ENCODE data around the gene KRTAP12-2.
"Not testable (repeated sequence)": the region's sequence is repeated elsewhere in the genome, so short reads cannot be mapped to it uniquely, and the experiment has no call there.

The KRTAP12-2 gene

DNA sequence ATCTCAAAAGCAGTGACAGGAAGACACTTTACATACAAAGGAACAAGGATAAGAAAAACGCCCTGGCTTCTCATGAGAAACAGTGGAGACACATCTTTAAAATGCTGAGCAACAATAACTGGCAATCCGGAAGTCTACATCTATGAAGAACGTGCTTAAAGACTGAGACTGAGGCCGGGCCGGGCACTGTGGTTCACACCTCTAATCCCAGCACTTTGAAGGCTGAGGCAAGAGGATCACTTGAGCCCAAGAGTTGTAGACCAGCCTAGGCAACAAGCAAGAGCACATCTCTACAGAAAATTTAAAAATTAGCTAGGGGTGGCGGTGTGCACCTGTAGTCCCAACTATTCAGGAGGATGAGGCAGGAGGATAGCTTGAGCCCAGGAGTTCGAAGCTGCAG, 17.4 kb upstream of the KRTAP12-2 start:
- DNase-seq (ENCODE audit: low read depth) = no peak

GRCh38 chr21:44682580-44683151, 15.9 kb upstream of the KRTAP12-2 start:
- DNase-seq (ENCODE audit: low read depth) = no peak

- DNase-seq (ENCODE audit: low read depth) = no peak
Observed at GRCh38 chr21:44681861-44682579, 15.3 kb upstream of the KRTAP12-2 start, which contains the start of gene KRTAP12-1. Gene KRTAP12-1, minus strand, starts transcription at chr21:44682163. Its CDS starts 40 bp downstream, at chr21:44682123.

- DNase-seq (ENCODE audit: low read depth) = no peak
Observed at GRCh38 chr21:44681152-44681551, 14.4 kb upstream of the KRTAP12-2 start.

GRCh38 chr21:44677881-44678280, 11.2 kb upstream of the KRTAP12-2 start:
- no peak for DNase-seq (ENCODE audit: low read depth)

DNA sequence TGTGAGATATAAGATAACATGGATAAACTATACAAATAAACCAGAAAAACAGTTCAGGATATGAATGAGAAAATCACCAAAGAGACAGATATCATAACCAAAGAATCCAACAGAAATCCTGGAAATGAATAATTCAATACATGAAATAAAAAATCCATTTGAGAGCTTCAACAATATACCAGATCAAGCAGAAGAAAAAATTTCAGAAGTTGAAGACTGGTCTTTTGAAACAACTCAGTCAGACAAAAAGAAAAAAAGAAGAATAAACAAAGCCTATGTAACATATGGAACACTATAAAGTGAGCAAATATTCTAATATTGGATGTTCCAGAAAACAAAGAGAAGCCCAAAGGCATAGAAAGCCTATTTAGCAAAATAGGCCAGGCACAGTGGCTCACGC, 5.2 kb upstream of the KRTAP12-2 start:
- no peak for DNase-seq (ENCODE audit: low read depth)

GRCh38 chr21:44670642-44671432, 4.1 kb upstream of the KRTAP12-2 start:
- no peak for DNase-seq (ENCODE audit: low read depth)

DNA sequence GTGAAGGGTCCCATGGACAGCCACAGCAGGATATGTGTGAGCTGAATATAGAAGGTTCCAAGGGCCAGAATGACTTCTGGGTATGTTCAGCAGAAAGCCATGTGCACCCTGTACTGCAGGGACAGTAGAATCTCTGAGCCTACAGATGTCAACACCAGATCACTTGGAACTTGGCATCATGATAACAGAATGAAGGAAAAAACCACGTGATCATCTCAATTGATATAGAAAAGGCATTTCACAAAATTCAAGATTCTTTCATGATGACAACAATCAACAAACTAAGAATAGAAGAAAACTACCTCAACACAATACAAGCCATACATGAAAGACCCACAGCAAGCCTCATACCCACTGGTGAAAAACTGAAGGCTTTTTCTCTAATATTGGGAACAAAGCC, 885 bp upstream of the KRTAP12-2 start:
- no peak for DNase-seq (ENCODE audit: low read depth)

GRCh38 chr21:44664691-44665090, 2.0 kb downstream of the KRTAP12-2 start:
- no peak for DNase-seq (ENCODE audit: low read depth)

GRCh38 chr21:44661567-44661966, 5.2 kb downstream of the KRTAP12-2 start:
- not testable (repeated sequence) for DNase-seq (ENCODE audit: low read depth)

- no peak for DNase-seq (ENCODE audit: low read depth)
Observed at GRCh38 chr21:44658913-44659595, 7.7 kb downstream of the KRTAP12-2 start.

- DNase-seq (ENCODE audit: low read depth) = no peak
Observed at GRCh38 chr21:44658541-44658910, 8.2 kb downstream of the KRTAP12-2 start.

DNA sequence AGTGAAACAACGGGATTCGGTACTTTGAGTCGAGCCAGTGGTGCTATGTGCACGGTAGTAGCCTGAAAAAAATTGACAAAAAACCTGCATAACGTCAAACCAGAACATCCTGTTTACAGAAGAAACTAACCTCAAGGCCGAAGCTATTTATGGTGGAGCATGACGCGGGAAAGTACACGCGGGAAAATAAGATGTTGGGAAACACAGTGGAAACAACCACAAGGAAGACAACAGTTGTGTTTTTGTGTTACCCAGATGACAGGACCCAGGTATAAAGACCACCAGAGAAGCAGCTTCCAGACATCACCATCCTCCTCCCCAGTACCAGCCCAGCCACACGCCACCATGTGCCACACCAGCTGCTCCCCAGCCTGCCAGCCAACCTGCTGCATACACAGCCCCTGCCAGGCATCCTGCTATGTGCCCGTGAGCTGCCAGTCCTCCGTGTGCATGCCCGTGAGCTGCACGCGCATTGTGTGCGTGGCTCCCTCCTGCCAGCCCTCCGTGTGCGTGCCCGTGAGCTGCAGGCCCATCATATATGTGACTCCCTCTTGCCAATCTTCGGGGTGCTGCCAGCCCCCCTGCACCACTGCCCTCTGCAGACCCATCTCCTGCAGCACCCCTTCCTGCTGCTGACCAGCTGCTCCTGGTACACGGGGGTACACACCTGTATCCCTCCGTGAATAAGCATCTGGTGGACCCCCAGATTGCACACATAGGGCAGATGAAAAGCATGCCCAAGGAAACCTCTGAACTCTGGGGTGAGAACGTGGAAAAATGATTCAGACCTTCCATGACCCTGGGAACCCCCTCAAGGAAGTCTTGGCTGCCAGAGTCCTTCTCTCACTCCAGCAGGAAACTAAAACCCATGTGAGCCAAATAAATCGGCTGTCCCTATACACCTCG, 8.8 kb downstream of the KRTAP12-2 start, which contains the start of gene KRTAP12-3:
Gene KRTAP12-3 (plus strand): TSS at position 298 of the 906 bp plus-strand sequence. CDS start 48 bp downstream, at position 346.
- no peak for DNase-seq (ENCODE audit: low read depth)

- no peak for DNase-seq (ENCODE audit: low read depth)
Observed at GRCh38 chr21:44656868-44657267, 9.9 kb downstream of the KRTAP12-2 start.

DNA sequence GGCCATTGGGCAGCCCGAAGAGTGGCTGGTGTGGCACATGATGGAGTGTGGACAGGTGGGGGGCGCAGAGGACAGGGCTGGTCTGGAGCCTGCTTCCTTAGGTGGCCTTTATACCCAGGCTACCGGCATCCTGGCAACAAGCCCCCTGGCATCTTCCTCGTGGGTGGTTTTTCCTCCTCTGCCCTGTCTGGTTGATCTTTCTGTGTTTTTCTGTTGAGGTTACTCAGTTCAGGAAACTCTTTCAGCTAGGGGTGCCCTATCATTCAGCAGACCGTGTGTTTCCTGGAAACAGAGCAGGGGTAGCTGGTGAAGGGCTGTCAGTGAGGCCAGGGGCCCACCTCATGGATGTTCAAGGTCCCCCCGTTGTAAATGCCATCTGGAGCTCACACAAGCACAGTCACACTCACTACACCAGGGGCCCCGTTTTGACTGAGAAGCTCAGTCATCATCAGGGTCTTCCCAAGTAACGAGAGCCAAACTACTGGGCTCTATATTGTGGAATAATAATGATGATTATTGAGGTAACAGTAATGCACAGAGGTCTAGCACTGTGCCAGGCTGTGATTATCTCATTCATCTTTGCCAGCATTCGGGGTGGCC, 12.1 kb downstream of the KRTAP12-2 start, which contains the start of gene KRTAP12-4:
Gene KRTAP12-4 (minus strand): TSS at position 84 of the 600 bp plus-strand sequence. CDS start 45 bp downstream, at position 39.
- DNase-seq (ENCODE audit: low read depth) = no peak

DNA sequence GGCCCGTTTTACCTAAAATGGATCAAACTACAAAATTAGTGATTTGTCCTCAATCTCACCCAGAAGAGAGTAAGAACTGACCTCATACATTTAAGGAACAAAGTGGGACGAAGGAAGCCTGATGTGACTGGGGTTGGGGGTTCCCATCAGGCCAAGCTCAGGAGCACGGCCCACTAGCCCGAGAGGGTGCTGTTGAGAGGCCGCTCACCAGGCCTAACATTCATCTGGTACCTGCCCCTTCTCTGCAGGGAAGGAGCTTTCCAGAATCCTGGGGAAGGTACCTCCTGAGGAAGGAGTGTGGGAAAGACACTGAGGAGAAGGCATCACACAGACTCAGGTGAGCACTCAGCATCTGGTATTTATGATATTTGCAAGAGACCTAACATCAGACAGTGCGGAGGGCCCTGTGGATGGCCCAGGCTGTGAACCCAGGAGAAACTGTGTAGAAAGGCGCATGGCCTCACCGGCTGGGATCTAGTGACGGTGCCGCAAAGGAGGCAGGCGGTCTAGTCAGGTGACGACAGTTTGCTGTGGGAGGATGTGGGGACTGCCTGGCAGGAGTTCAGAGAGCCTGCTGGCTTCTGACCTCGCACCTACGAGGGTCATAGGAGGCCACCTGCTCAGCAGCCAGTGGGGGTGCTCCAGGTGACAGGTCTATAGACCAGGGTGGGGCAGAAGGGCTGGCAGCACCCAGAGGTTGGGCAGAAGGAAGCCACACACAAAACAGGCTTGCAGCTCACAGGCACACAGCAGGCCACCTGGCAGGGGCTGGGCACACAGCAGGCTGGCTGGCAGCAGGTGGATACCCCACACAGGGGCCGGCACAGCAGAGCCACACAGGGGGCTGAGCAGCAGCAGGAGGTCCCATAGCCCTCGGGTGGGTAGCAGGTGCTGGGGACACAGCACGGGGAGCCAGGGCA, 12.8 kb downstream of the KRTAP12-2 start:
- DNase-seq (ENCODE audit: low read depth) = no peak

DNA sequence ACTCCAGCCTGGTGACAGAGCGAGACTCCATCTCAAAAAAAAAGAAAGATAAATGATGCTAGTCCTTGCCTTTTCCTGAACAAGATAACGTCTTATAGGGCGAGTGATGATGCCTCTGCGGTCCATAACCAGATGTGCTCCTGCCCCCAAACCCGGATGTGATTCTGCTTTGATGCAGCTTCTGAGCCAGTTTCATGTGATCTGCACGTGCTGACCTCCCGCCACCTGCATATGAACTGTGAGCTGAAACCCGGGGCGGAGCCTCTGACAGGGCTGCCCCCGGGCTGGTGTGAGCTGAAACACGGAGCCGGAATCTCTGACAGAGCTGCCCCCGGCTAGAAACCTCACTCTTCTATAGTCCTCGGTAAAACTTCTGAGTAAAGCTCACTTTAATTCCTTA, 13.6 kb downstream of the KRTAP12-2 start:
- DNase-seq (ENCODE audit: low read depth) = no peak

- DNase-seq (ENCODE audit: low read depth) = no peak
Observed at GRCh38 chr21:44650973-44651675, 15.6 kb downstream of the KRTAP12-2 start.

All from stimulated activated CD8-positive, alpha-beta memory T cell treated with anti-CD3 and anti-CD28 coated beads, Interleukin-4, amount 100 ng/mL, for 24 hours (primary cell).